Progenitor cell of endocrine pancreas (in vitro differentiated cells): Measurements from ENCODE around the gene ARHGEF26. TPM values are rescaled to one million over a fixed set of nuclear protein-coding genes. Genes with fewer than 3 reads are reported as not detected.

ENCODE experiments used
- DNase-seq: peaks from one replicate; pipeline ENCODE4 v3.0.0; 2021; ENCODE audit warnings: low spot score; ENCODE audit not compliant: unreplicated experiment
- H3K27ac Mint-ChIP-seq: 2 replicates; pipeline ENCODE4 v1.8.0; 2021; ENCODE audit warnings: mild to moderate bottlenecking, moderate library complexity, mixed read lengths
- H3K27me3 Mint-ChIP-seq: 2 replicates; pipeline ENCODE4 v1.8.0; 2021; ENCODE audit warnings: mixed read lengths
- H3K36me3 Mint-ChIP-seq: 2 replicates; pipeline ENCODE4 v1.8.0; 2022; ENCODE audit warnings: mixed read lengths; ENCODE audit not compliant: insufficient read depth
- H3K4me1 Mint-ChIP-seq: 2 replicates; pipeline ENCODE4 v1.8.0; 2021; ENCODE audit warnings: low read depth, mixed read lengths
- H3K4me3 Mint-ChIP-seq: 2 replicates; pipeline ENCODE4 v1.8.0; 2021; ENCODE audit warnings: low read depth, mild to moderate bottlenecking, moderate library complexity, mixed read lengths
- H3K9me3 Mint-ChIP-seq: 2 replicates; pipeline ENCODE4 v1.8.0; 2021; ENCODE audit warnings: low read depth, mixed read lengths
- long read RNA-seq: library from polyadenylated mRNA; unstranded; transcript quantifications from one replicate; pipeline ENCODE4 v2.0.0, GENCODE V29; 2020
- total RNA-seq: library from RNA; stranded (reverse); gene quantifications from 2 replicates; pipeline ENCODE4 v1.2.1, GENCODE V29; 2021
- TF ChIP-seq, protein P1 (sequence below): fragments of 200-600 bp; sonication (generic); IDR thresholded peaks from one replicate; pipeline ENCODE4 v1.5.0; 2021; ENCODE audit warnings: antibody characterized with exemption, mild to moderate bottlenecking; ENCODE audit not compliant: unreplicated experiment

Gene ARHGEF26, protein sequence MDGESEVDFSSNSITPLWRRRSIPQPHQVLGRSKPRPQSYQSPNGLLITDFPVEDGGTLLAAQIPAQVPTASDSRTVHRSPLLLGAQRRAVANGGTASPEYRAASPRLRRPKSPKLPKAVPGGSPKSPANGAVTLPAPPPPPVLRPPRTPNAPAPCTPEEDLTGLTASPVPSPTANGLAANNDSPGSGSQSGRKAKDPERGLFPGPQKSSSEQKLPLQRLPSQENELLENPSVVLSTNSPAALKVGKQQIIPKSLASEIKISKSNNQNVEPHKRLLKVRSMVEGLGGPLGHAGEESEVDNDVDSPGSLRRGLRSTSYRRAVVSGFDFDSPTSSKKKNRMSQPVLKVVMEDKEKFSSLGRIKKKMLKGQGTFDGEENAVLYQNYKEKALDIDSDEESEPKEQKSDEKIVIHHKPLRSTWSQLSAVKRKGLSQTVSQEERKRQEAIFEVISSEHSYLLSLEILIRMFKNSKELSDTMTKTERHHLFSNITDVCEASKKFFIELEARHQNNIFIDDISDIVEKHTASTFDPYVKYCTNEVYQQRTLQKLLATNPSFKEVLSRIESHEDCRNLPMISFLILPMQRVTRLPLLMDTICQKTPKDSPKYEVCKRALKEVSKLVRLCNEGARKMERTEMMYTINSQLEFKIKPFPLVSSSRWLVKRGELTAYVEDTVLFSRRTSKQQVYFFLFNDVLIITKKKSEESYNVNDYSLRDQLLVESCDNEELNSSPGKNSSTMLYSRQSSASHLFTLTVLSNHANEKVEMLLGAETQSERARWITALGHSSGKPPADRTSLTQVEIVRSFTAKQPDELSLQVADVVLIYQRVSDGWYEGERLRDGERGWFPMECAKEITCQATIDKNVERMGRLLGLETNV
- 10.0 and 10.8 TPM in 2 replicates for total RNA-seq
- long read RNA-seq, partial matches to known transcripts = 1 of 3 reads
- long read RNA-seq, other reads (novel, unspliced or antisense) = 2 of 3 reads

DNA sequence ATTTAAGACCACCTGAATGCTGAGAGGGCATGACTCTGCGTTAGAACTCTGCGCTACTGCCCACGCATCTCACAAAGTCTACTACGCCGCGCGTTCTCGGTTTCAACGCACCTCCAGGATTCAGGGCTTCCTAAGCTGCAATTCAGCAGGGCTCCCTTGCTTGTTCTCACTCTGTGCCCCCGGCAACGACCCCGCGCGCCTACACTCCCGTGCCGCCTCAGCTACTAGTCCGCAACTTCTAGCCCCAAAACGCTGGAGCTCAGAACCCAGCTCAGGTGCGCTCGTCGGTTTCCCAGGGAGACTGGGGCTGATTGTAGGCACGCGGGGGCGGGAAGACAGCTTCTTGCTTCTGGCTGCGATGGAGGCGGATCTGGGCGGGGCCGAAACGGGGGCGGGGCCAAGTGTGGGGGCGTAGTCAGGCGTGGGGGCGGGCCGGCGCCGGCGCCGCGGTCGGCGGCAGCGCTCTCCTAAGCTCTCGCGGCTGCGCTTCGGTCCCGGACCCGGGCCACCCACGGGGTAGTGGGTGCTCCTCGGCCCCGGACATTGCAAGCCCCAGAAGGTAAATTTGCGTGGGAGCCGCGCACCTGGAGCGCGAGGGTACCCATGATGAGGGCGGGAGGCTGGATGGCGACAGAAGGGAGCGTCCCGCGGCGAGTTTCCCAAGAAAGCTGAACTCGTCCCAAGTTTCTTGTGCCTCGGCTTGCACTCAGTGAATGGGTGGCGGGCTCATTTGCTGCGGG is at the start of gene ARHGEF26:
Gene ARHGEF26 (plus strand): TSS at position 430 of the 740 bp plus-strand sequence. CDS start 603 bp downstream, outside the sequence.
- H3K4me1 Mint-ChIP-seq = peaks cover 31% of the 10 kb centered on the region
- H3K27ac Mint-ChIP-seq = peak within 1 kb of the TSS; percentile 92
- peaks cover 26% of the 10 kb centered on the region for H3K27me3 Mint-ChIP-seq
- no peaks in the 10 kb centered on the region for H3K9me3 Mint-ChIP-seq
- H3K36me3 Mint-ChIP-seq = no peaks in the 10 kb centered on the region
- peak; percentile 85 for DNase-seq
- TF ChIP-seq, protein P1, sequence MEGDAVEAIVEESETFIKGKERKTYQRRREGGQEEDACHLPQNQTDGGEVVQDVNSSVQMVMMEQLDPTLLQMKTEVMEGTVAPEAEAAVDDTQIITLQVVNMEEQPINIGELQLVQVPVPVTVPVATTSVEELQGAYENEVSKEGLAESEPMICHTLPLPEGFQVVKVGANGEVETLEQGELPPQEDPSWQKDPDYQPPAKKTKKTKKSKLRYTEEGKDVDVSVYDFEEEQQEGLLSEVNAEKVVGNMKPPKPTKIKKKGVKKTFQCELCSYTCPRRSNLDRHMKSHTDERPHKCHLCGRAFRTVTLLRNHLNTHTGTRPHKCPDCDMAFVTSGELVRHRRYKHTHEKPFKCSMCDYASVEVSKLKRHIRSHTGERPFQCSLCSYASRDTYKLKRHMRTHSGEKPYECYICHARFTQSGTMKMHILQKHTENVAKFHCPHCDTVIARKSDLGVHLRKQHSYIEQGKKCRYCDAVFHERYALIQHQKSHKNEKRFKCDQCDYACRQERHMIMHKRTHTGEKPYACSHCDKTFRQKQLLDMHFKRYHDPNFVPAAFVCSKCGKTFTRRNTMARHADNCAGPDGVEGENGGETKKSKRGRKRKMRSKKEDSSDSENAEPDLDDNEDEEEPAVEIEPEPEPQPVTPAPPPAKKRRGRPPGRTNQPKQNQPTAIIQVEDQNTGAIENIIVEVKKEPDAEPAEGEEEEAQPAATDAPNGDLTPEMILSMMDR = no peak
- H3K4me3 Mint-ChIP-seq = peak within 1 kb of the TSS; percentile 90

DNA sequence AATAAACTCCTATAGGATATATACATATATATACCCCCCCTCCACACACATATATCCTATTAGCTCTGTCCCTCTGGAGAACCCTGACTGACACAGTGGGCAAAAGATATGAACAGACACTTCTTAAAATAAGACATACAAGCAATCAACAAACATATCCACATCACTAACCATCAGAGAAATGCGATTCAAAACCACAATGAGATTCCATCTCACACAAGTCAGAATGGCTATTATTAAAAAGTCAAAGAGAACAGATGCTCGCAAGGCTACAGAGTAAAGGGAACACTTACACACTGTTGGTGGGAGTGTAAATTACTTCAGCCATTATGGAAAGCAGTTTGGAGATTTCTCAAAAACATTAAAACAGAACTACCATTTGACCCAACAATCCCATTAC is 46.2 kb upstream of the ARHGEF26 start:
- Mint-ChIP-seq H3K36me3 (peaks cover 2% of the 10 kb centered on the region), H3K27ac (no peak overlapping the region), H3K27me3 (no peaks in the 10 kb centered on the region), H3K4me3 (no peak overlapping the region), H3K9me3 (peaks cover 9% of the 10 kb centered on the region), H3K4me1 (no peaks in the 10 kb centered on the region)
- DNase-seq = no peak
- TF ChIP-seq, protein P1 = no peak

DNA sequence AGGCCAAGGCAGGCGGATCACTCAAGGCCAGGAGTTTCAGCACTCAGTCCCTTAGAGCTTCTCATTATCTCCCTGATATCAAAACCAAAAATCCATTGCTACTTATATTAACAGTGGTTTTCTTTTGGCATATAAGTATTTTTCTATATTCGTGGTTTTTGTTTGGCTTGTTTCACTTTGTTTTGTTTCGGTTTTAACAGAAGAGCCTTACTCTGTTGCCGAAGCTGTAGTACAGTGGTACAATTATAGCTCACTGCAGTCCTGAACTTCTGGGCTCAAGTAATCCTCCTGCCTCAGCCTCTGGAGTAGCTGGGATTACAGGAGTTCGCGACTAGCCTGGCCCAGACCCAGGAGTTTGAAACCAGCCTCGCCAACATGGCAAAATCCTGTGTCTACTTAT is 42.5 kb upstream of the ARHGEF26 start:
- DNase-seq = no peak
- TF ChIP-seq, protein P1 = no peak
- Mint-ChIP-seq H3K27ac (no peak overlapping the region), H3K27me3 (no peaks in the 10 kb centered on the region), H3K9me3 (peaks cover 9% of the 10 kb centered on the region), H3K36me3 (no peaks in the 10 kb centered on the region), H3K4me1 (no peaks in the 10 kb centered on the region), H3K4me3 (no peak overlapping the region)

DNA sequence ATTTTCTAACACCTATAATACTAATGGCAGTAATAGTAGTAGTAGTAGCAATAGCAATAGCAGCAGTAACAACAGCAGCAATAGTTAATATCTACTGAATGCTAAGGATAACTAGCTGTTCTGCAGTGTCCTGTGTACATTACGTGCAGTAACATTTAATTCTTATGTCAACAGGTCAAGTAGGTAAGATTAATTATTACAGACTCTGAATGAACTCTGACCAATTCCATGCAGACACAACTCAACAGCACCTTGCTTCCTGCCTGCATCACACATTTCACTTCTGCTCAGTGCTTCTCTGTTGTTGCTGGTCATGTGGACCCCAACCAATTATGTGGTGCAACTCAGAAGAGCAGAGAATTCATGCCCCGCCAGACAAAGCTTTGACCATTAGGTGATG is 39.9 kb upstream of the ARHGEF26 start:
- H3K27me3 Mint-ChIP-seq = no peaks in the 10 kb centered on the region
- H3K36me3 Mint-ChIP-seq = no peaks in the 10 kb centered on the region
- H3K4me1 Mint-ChIP-seq = no peaks in the 10 kb centered on the region
- no peak overlapping the region for H3K4me3 Mint-ChIP-seq
- peaks cover 9% of the 10 kb centered on the region for H3K9me3 Mint-ChIP-seq
- TF ChIP-seq, protein P1 = no peak
- no peak for DNase-seq
- H3K27ac Mint-ChIP-seq = peak overlapping the region; percentile 45

DNA sequence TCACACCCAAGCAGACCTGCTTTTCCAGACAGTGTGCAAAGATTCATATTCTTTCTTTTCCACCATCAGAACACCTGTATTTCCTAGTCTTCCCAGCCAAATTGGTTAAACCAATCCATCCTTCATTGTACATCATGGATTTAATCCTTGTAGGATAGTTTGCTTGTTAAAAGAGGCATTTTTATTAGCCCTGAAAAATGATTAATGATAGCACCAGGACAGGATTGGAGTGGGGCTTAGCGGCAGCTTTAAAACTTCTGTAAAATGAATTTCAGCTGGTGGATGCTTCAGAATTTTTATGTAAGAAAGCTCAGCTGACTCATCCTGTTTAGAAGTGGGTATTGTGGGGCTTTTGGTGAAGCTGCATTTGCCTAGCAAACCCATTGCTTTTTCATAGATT is 36.1 kb upstream of the ARHGEF26 start:
- TF ChIP-seq, protein P1 = no peak
- DNase-seq = no peak
- Mint-ChIP-seq H3K27ac (no peak overlapping the region), H3K27me3 (no peaks in the 10 kb centered on the region), H3K4me1 (peaks cover 3% of the 10 kb centered on the region), H3K9me3 (peaks cover 15% of the 10 kb centered on the region), H3K4me3 (no peak overlapping the region), H3K36me3 (no peaks in the 10 kb centered on the region)
